Measurements from ENCODE around the gene CSF1R. TPM values are rescaled to one million over a fixed set of nuclear protein-coding genes. Genes with fewer than 3 reads are reported as not detected.

The CSF1R gene
- total and polyA plus RNA-seq, 12 donors = 4.8 to 83.9 (median 10.6) TPM

GRCh38 chr5:150024346-150024984, 61.9 kb downstream of the CSF1R start:
- DNase-seq (no peak), ATAC-seq (peak; percentile 20 to 76 (median 61))
- Histone ChIP-seq H3K27ac (peak overlapping the region in 9 of 10 donors; percentile 4 to 83 (median 70)), H3K4me1 (peaks cover 5 to 60% (median 53%) of the 10 kb centered on the region in 9 donors), H3K4me3 (no peak overlapping the region), H3K9me3 (no peaks in the 10 kb centered on the region), H3K27me3 (no peaks in the 10 kb centered on the region), H3K36me3 (peaks cover 0 to 97% (median 22%) of the 10 kb centered on the region in 9 donors)
- 25 to 32% methylated on average over 9 of the region's 9 CpGs for WGBS, 2 donors
- intact Hi-C loops (cut with DNase I) = loop anchor here in 3 of 10 donors (5.0 to 10.0 kb wide), 3 partner anchors 190 to 330 kb away; partner anchors contain the start of gene TCOF1 (in 1 of the 3)
- peak in 6 of 9 donors; percentile 14 to 60 (median 40) for TF ChIP-seq CTCF (IDR thresholded peaks at IDR 0.05)

- intact Hi-C loops (cut with DNase I) = loop anchor here in 3 of 10 donors (5.0 to 10.0 kb wide), 3 partner anchors 192 to 332 kb away; partner anchors contain the start of gene TCOF1 (in 1 of the 3)
These were observed 63.2 kb downstream of the CSF1R start for GRCh38 chr5:150023136-150023535.

GRCh38 chr5:150022681-150023080, 63.7 kb downstream of the CSF1R start:
- Histone ChIP-seq H3K36me3 (peaks cover 0 to 100% (median 37%) of the 10 kb centered on the region in 9 donors), H3K9me3 (no peaks in the 10 kb centered on the region), H3K27ac (peak overlapping the region in 9 of 10 donors; percentile 64 to 83 (median 70)), H3K4me1 (peaks cover 5 to 62% (median 53%) of the 10 kb centered on the region in 9 donors), H3K4me3 (peak overlapping the region in 1 of 10 donors; percentile 30), H3K27me3 (no peaks in the 10 kb centered on the region)
- TF ChIP-seq CTCF (IDR thresholded peaks at IDR 0.05) = no peak
- DNase-seq (no peak), ATAC-seq (peak in 3 of 8 donors; percentile 23 to 36 (median 29))
- intact Hi-C loops (cut with DNase I) = loop anchor here in 3 of 10 donors (5.0 to 10.0 kb wide), 3 partner anchors 192 to 332 kb away; partner anchors contain the start of gene TCOF1 (in 1 of the 3)
- WGBS, 2 donors = 58 to 59% methylated on average over 2 of the region's 2 CpGs

More at GRCh38 chr5:150023136-150023535, 63.2 kb downstream of the CSF1R start:
- 91 to 96% methylated on average over 1 of the region's 1 CpG for WGBS, 2 donors
- DNase-seq (no peak), ATAC-seq (no peak)
- no peak overlapping the region for H3K4me3 ChIP-seq
- H3K36me3 ChIP-seq = peaks cover 0 to 100% (median 36%) of the 10 kb centered on the region in 9 donors
- peaks cover 5 to 62% (median 53%) of the 10 kb centered on the region in 9 donors for H3K4me1 ChIP-seq
- H3K27me3 ChIP-seq = no peaks in the 10 kb centered on the region
- H3K27ac ChIP-seq = peak overlapping the region in 9 of 10 donors; percentile 34 to 83 (median 70)
- H3K9me3 ChIP-seq = no peaks in the 10 kb centered on the region
- TF ChIP-seq CTCF (IDR thresholded peaks at IDR 0.05) = no peak

DNA sequence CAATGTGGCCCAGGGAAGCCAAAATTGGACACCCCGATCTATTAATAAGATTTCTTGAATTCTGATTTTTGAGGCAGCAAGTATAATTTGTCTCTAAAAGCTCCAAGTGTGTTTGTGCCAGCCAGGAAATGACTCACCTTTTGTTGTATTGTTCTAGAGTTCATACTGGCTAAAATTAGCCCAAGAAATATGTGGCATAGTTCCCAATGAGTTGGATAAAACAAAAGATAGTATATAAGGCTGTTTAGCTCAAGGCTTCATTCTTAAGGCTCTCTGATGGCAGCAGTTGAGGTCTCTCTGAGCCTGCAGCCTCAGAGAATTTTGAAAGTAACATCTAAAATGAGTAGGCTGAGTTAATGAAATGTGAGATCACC, 64.2 kb downstream of the CSF1R start:
- ATAC-seq = peak; percentile 65 to 89 (median 78)
- no peaks in the 10 kb centered on the region for H3K27me3 ChIP-seq
- peak overlapping the region; percentile 7 to 83 (median 70) for H3K27ac ChIP-seq
- H3K4me3 ChIP-seq = peak overlapping the region in 2 of 10 donors; percentile 28 to 30
- DNase-seq = peak in 1 of 2 donors; percentile 61
- intact Hi-C loops (cut with DNase I) = loop anchor here in 3 of 10 donors (5.0 to 10.0 kb wide), 3 partner anchors 193 to 333 kb away; partner anchors contain the start of gene TCOF1 (in 1 of the 3)
- TF ChIP-seq CTCF (IDR thresholded peaks at IDR 0.05) = no peak
- no peaks in the 10 kb centered on the region for H3K9me3 ChIP-seq
- H3K36me3 ChIP-seq = peaks cover 0 to 100% (median 37%) of the 10 kb centered on the region in 9 donors
- peaks cover 5 to 62% (median 53%) of the 10 kb centered on the region in 9 donors for H3K4me1 ChIP-seq
- WGBS, 2 donors = 47 to 63% methylated on average over 1 of the region's 1 CpG
